WTC11 (cell line): ENCODE results near the gene CC2D1A. TPM values are rescaled to one million over a fixed set of nuclear protein-coding genes. Genes with fewer than 3 reads are reported as not detected.

ENCODE experiments used
- ATAC-seq: fragments of 200-7000 bp; cut with Tn5 transposase; 2 replicates; pipeline ENCODE4 v1.10.0; 2021; ENCODE audit warnings: mild to moderate bottlenecking, moderate library complexity
- CTCF ChIA-PET: fragments of 300-600 bp; sonication (Branson Sonifier 250); formaldehyde crosslinking; loops from one replicate; lab custom pipeline; 2021; ENCODE audit warnings: antibody characterized with exemption; lab: Charles Lee
- POLR2A ChIA-PET: fragments of 350-600 bp; sonication (Branson Sonifier 250); formaldehyde crosslinking; loops from one replicate; lab custom pipeline; 2021; ENCODE audit warnings: antibody characterized with exemption; lab: Charles Lee
- DNase-seq: peaks from one replicate; pipeline ENCODE4 v3.0.0; 2021; ENCODE audit warnings: low spot score
- H3K27ac Mint-ChIP-seq: 2 replicates; pipeline ENCODE4 v1.8.0; 2021; ENCODE audit warnings: mixed read lengths
- H3K27me3 Mint-ChIP-seq: 2 replicates; pipeline ENCODE4 v1.8.0; 2021; ENCODE audit warnings: low read depth, mild to moderate bottlenecking, moderate library complexity, mixed read lengths
- H3K36me3 Mint-ChIP-seq: 2 replicates; pipeline ENCODE4 v1.8.0; 2021; ENCODE audit warnings: mixed read lengths
- H3K4me1 Mint-ChIP-seq: 2 replicates; pipeline ENCODE4 v1.8.0; 2022; ENCODE audit warnings: mixed read lengths
- H3K4me3 Mint-ChIP-seq: 2 replicates; pipeline ENCODE4 v1.8.0; 2021; ENCODE audit warnings: mild to moderate bottlenecking, moderate library complexity, mixed read lengths
- H3K9me3 Mint-ChIP-seq: 2 replicates; pipeline ENCODE4 v1.8.0; 2021; ENCODE audit warnings: mixed read lengths
- ATF6 ChIP-seq: sonication (generic); formaldehyde crosslinking; IDR thresholded peaks from 2 replicates; pipeline ENCODE4 v1.8.1; 2023; ENCODE audit warnings: mild to moderate bottlenecking, missing genetic modification reagents
- EMX1 ChIP-seq: fragments of 250-450 bp; sonication (Bioruptor Pico); IDR thresholded peaks from 2 replicates; pipeline ENCODE4 v1.8.0; 2021; ENCODE audit warnings: mild to moderate bottlenecking
- JAZF1 ChIP-seq: fragments of 250-450 bp; sonication (Bioruptor Pico); IDR thresholded peaks from 2 replicates; pipeline ENCODE4 v1.9.0; 2021; ENCODE audit warnings: moderate library complexity, mild to moderate bottlenecking, inconsistent platforms
- JUN ChIP-seq: sonication (generic); formaldehyde crosslinking; IDR thresholded peaks from 2 replicates; pipeline ENCODE4 v1.8.0; 2023; ENCODE audit warnings: mild to moderate bottlenecking, missing genetic modification reagents
- KAT7 ChIP-seq: sonication (generic); formaldehyde crosslinking; IDR thresholded peaks from 2 replicates; pipeline ENCODE4 v1.8.1; 2023; ENCODE audit warnings: missing genetic modification reagents, mild to moderate bottlenecking, borderline replicate concordance
- NFE2L1 ChIP-seq: sonication (generic); formaldehyde crosslinking; IDR thresholded peaks from 2 replicates; pipeline ENCODE4 v1.8.1; 2023; ENCODE audit warnings: missing genetic modification reagents
- NR3C1 ChIP-seq: sonication (generic); formaldehyde crosslinking; conservative IDR thresholded peaks from 2 replicates; pipeline ENCODE4 v1.8.1; 2023; ENCODE audit warnings: low read depth, mild to moderate bottlenecking, missing genetic modification reagents
- TCF7 ChIP-seq: sonication (generic); formaldehyde crosslinking; IDR thresholded peaks from 2 replicates; pipeline ENCODE4 v1.8.0; 2022; ENCODE audit warnings: mild to moderate bottlenecking, low read depth, missing genetic modification reagents, moderate library complexity
- ZMAT4 ChIP-seq: fragments of 250-450 bp; sonication (Bioruptor Pico); IDR thresholded peaks from 2 replicates; pipeline ENCODE4 v1.9.0; 2021; ENCODE audit warnings: mild to moderate bottlenecking
- ZNF121 ChIP-seq: sonication (generic); formaldehyde crosslinking; IDR thresholded peaks from 2 replicates; pipeline ENCODE4 v1.8.0; 2023; ENCODE audit warnings: missing genetic modification reagents
- ZNF138 ChIP-seq: sonication (generic); formaldehyde crosslinking; conservative IDR thresholded peaks from 2 replicates; pipeline ENCODE4 v1.8.1; 2022; ENCODE audit warnings: mild to moderate bottlenecking, moderate library complexity, missing genetic modification reagents
- ZNF219 ChIP-seq: sonication (generic); formaldehyde crosslinking; IDR thresholded peaks from 2 replicates; pipeline ENCODE4 v1.8.0; 2023; ENCODE audit warnings: missing genetic modification reagents, mild to moderate bottlenecking, borderline replicate concordance
- ZNF281 ChIP-seq: sonication (generic); formaldehyde crosslinking; IDR thresholded peaks from 2 replicates; pipeline ENCODE4 v1.8.0; 2023; ENCODE audit warnings: mild to moderate bottlenecking, missing genetic modification reagents
- ZNF317 ChIP-seq: sonication (generic); formaldehyde crosslinking; IDR thresholded peaks from 2 replicates; pipeline ENCODE4 v1.8.1; 2023; ENCODE audit warnings: low read depth, mild to moderate bottlenecking, moderate library complexity, missing genetic modification reagents, borderline replicate concordance
- ZNF396 ChIP-seq: fragments of 250-450 bp; sonication (Bioruptor Pico); IDR thresholded peaks from 2 replicates; pipeline ENCODE4 v1.8.0; 2021; ENCODE audit warnings: mild to moderate bottlenecking, moderate library complexity, borderline replicate concordance
- ZNF416 ChIP-seq: fragments of 250-450 bp; sonication (Bioruptor Pico); IDR thresholded peaks from 2 replicates; pipeline ENCODE4 v1.9.0; 2021; ENCODE audit warnings: mild to moderate bottlenecking, inconsistent platforms
- total RNA-seq: library from RNA; stranded (reverse); gene quantifications from 3 replicates; pipeline ENCODE4 v1.2.3, GENCODE V29; 2021
- TF ChIP-seq, protein P1 (sequence below): sonication (generic); formaldehyde crosslinking; IDR thresholded peaks from 2 replicates; pipeline ENCODE4 v1.8.0; 2022; ENCODE audit warnings: mild to moderate bottlenecking, missing genetic modification reagents
- TF ChIP-seq, protein P2 (sequence below): fragments of 250-450 bp; sonication (Bioruptor Pico); IDR thresholded peaks from 2 replicates; pipeline ENCODE4 v1.9.0; 2021; ENCODE audit warnings: moderate library complexity, mild to moderate bottlenecking, inconsistent platforms, borderline replicate concordance
- TF ChIP-seq, protein P3 (sequence below): sonication (generic); formaldehyde crosslinking; IDR thresholded peaks from 2 replicates; pipeline ENCODE4 v1.8.1; 2022; ENCODE audit warnings: mild to moderate bottlenecking, missing genetic modification reagents, moderate library complexity, borderline replicate concordance
- TF ChIP-seq, protein P4 (sequence below): sonication (generic); formaldehyde crosslinking; IDR thresholded peaks from 2 replicates; pipeline ENCODE4 v1.8.0; 2022; ENCODE audit warnings: mild to moderate bottlenecking, missing genetic modification reagents

CC2D1A gene
- total RNA-seq, 1 experiment from 2014 or later, result 44.2 TPM

DNA sequence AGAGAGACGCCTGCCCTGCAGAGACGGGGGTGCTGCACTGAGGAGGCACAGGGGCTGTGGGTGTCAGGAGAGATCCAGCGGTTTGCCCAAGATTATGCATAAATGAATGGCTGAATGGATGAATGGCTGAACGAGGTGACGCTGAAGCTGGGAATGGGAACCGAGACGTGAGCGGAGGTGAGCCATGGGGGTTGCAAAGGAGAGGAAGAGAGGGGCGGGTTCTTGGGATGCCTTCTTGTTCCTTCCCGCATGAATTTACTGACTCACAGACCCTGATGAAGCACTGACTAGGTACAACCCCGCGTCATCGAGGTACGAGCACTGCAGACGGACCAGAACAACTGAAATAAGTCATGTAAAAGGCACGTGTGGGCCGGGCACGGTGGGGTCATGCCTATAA, 63.0 kb downstream of the CC2D1A start:
- TF ChIP-seq ZNF317 (CRISPR knock-in tag) (no peak), KAT7 (CRISPR knock-in tag) (no peak), ATF6 (CRISPR knock-in tag) (no peak), JAZF1 (CRISPR knock-in tag) (no peak), ZNF219 (CRISPR knock-in tag) (no peak), ZNF416 (CRISPR knock-in tag) (no peak), ZNF396 (CRISPR knock-in tag) (no peak)
- TF ChIP-seq, protein P1, sequence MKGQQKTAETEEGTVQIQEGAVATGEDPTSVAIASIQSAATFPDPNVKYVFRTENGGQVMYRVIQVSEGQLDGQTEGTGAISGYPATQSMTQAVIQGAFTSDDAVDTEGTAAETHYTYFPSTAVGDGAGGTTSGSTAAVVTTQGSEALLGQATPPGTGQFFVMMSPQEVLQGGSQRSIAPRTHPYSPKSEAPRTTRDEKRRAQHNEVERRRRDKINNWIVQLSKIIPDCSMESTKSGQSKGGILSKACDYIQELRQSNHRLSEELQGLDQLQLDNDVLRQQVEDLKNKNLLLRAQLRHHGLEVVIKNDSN, result no peak
- TF ChIP-seq, protein P2, sequence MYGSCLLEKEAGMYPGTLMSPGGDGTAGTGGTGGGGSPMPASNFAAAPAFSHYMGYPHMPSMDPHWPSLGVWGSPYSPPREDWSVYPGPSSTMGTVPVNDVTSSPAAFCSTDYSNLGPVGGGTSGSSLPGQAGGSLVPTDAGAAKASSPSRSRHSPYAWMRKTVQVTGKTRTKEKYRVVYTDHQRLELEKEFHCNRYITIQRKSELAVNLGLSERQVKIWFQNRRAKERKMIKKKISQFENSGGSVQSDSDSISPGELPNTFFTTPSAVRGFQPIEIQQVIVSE (CRISPR knock-in tag), result no peak
- TF ChIP-seq, all 79 proteins: peak for 0
- ATAC-seq (no peak), DNase-seq (no peak)
- POLR2A ChIA-PET, result interaction anchor here (1.5 kb wide), 1 partner anchor 10 kb away, joined by 5 read pairs; no protein-coding TSS in a partner anchor
- no peak overlapping the region; the same call in 1 of the 2 replicates for H3K27ac Mint-ChIP-seq
- H3K27me3 Mint-ChIP-seq, result peaks cover 3% of the 10 kb centered on the region
- CTCF ChIA-PET, result no interaction called here
- no peaks in the 10 kb centered on the region for H3K9me3 Mint-ChIP-seq
- H3K4me1 Mint-ChIP-seq, result peaks cover 2% of the 10 kb centered on the region
- peaks cover 6% of the 10 kb centered on the region for H3K36me3 Mint-ChIP-seq
- H3K4me3 Mint-ChIP-seq, result no peak overlapping the region

DNA sequence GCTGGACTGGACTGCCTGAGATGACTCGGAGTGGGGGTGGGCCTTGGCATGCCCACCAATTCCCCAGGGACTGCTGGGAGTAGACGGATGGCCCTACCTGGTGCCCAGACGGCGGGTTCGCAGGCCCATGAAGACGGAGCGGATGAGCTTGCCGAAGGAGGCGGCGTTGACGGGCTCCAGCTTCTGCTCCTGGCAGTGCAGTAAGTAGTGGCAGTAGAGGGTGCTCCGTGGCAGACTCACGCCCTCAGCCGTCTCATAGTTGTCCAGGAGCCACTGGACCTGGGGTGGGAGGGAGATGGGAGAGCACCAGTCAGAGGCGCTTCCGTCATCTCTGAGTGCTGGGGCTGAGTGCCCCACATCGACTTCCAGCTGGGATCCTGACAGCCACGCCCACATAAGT, 63.9 kb downstream of the CC2D1A start:
- Mint-ChIP-seq H3K36me3 (peaks cover 6% of the 10 kb centered on the region), H3K4me3 (no peak overlapping the region), H3K27me3 (no peaks in the 10 kb centered on the region), H3K4me1 (peaks cover 8% of the 10 kb centered on the region), H3K9me3 (no peaks in the 10 kb centered on the region), H3K27ac (no peak overlapping the region)
- ATAC-seq, result no peak
- CTCF ChIA-PET, result interaction anchor here (1.0 kb wide), 2 partner anchors 10 to 35 kb away, joined by 3 to 4 read pairs; no protein-coding TSS in a partner anchor
- POLR2A ChIA-PET, result interaction anchor here (1.5 kb wide), 1 partner anchor 9 kb away, joined by 5 read pairs; no protein-coding TSS in a partner anchor
- no peak for DNase-seq
- TF ChIP-seq ZNF281 (CRISPR knock-in tag), result no peak
- no peak for TF ChIP-seq TCF7 (CRISPR knock-in tag)
- TF ChIP-seq, protein P3, sequence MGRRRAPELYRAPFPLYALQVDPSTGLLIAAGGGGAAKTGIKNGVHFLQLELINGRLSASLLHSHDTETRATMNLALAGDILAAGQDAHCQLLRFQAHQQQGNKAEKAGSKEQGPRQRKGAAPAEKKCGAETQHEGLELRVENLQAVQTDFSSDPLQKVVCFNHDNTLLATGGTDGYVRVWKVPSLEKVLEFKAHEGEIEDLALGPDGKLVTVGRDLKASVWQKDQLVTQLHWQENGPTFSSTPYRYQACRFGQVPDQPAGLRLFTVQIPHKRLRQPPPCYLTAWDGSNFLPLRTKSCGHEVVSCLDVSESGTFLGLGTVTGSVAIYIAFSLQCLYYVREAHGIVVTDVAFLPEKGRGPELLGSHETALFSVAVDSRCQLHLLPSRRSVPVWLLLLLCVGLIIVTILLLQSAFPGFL (CRISPR knock-in tag), result no peak
- TF ChIP-seq, protein P2 (CRISPR knock-in tag), result no peak
- TF ChIP-seq NR3C1 (CRISPR knock-in tag), result no peak
- no peak for TF ChIP-seq ZMAT4 (CRISPR knock-in tag)
- no peak for TF ChIP-seq JUN (CRISPR knock-in tag)
- no peak for TF ChIP-seq ZNF121
- no peak for TF ChIP-seq ATF6 (CRISPR knock-in tag)
- TF ChIP-seq NFE2L1 (CRISPR knock-in tag), result no peak
- TF ChIP-seq, protein P4, sequence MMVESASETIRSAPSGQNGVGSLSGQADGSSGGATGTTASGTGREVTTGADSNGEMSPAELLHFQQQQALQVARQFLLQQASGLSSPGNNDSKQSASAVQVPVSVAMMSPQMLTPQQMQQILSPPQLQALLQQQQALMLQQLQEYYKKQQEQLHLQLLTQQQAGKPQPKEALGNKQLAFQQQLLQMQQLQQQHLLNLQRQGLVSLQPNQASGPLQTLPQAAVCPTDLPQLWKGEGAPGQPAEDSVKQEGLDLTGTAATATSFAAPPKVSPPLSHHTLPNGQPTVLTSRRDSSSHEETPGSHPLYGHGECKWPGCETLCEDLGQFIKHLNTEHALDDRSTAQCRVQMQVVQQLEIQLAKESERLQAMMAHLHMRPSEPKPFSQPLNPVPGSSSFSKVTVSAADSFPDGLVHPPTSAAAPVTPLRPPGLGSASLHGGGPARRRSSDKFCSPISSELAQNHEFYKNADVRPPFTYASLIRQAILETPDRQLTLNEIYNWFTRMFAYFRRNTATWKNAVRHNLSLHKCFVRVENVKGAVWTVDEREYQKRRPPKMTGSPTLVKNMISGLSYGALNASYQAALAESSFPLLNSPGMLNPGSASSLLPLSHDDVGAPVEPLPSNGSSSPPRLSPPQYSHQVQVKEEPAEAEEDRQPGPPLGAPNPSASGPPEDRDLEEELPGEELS (CRISPR knock-in tag), result no peak
- TF ChIP-seq ZNF138, result no peak
- TF ChIP-seq EMX1 (CRISPR knock-in tag), result no peak
